Measurements from ENCODE around the gene CYP1B1.
"Not testable (repeated sequence)": the region's sequence is repeated elsewhere in the genome, so short reads cannot be mapped to it uniquely, and the experiment has no call there.

CYP1B1 gene

DNA sequence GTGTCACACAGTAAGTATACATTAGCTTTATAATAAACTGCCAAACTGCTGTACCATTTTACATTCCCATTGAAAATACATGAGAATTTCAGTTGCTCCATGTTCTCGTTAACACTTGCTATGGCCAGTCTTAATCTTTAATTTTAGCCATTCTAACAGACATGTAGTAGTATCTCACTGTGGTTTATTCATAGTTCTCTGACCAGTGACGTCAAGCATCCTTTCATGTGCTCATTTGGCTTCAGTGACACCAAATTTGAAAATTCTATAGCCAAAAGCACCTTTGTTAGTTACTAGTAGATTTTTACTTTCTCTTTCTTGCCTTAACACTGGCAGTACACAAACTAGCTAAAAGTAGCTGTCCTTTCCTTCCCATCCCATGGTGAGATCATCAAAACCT is 43.0 kb downstream of the CYP1B1 start:
- no peak for DNase-seq

DNA sequence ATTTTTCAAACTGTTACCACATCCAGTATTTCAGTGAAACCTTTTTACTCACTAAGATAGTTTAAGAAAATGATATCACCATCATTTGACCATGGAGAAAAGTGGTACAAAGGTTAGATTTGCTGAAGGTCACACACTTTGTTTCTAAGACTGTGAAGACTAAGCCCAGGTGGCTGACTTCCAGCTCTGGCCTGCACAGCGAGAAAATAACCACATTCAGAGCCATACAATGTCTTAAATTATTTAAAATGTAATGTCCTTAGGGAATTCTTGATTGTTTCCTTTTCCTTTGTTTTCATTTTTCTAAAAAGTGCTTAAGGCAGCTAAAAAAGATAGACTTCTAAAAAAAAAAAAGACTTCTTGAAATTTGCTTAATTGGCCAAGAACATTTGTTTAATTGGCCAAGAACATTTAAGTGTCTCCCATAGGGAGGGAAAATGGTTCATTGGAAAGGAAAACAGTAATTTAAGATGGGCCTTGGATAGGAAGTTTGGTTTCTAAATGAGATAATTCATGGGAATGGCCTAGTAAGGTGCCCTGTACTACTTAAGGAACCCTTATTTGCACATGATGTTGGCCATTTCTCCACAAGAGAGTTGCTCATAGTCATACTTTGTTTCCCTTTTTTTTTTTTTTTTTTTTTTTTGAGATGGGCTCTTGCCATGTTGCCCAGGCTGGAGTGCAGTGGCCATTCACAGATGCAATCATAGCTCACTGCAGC is 45.2 kb downstream of the CYP1B1 start:
- DNase-seq, result no peak

- DNase-seq, result no peak
Measured at GRCh38 chr2:38029512-38029911, 46.4 kb downstream of the CYP1B1 start.

DNA sequence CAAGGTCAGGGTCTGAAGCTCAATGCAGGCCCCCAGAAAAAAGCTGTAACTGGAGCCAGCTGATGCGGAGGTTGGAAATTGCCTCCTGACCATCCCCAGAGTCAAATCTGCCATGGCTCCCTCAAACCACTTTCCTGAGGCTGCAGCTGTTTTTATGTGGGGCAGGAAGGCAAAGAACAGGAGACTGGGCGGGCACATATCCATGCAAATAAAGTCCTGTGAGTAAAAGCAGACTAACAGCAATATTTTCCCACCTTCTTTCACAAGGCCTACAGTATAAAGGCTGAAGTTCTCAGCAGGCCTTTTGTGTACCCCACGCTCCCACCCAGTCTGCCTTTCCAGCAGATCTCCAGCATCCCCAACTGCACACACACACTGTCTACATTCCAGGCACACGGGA is 47.1 kb downstream of the CYP1B1 start:
- DNase-seq, result no peak

DNA sequence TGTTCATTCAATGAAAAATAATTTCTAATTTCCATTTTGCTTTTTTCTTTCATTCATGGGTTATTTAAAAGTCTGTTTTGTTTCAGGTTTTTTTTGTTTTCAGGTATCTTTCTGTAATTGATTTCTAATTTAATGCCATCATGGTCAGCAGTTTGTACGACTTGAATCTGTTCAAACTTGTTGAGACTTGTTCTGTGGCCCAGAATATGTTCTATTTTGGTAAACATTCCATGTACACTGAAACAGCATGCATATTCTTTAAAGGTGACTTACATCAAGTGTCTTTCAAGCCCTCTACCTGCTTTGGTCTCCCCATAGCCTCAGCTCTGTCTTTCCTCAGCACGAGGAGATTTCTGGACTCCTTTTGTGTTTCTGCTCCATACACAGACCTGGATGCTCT is 49.1 kb downstream of the CYP1B1 start:
- no peak for DNase-seq

DNA sequence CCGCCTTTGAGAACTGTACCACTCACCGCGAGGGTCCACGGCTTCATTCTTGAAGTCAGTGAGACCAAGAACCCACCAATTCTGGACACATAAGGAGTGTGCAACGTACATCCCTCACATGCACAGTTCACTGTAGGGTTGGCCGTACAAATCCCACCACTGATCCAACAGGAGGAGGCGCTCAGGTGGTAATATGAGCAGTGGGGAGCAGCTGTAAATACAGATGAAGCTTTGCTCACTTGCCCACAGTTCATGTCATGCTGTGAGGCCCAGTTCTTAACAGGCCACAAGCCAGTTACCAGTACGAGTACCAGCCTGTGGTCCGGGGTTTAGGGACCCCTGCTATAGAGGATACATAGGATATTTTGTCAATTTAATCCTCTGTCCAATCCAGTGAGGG is 54.4 kb downstream of the CYP1B1 start:
- DNase-seq, result no peak

DNA sequence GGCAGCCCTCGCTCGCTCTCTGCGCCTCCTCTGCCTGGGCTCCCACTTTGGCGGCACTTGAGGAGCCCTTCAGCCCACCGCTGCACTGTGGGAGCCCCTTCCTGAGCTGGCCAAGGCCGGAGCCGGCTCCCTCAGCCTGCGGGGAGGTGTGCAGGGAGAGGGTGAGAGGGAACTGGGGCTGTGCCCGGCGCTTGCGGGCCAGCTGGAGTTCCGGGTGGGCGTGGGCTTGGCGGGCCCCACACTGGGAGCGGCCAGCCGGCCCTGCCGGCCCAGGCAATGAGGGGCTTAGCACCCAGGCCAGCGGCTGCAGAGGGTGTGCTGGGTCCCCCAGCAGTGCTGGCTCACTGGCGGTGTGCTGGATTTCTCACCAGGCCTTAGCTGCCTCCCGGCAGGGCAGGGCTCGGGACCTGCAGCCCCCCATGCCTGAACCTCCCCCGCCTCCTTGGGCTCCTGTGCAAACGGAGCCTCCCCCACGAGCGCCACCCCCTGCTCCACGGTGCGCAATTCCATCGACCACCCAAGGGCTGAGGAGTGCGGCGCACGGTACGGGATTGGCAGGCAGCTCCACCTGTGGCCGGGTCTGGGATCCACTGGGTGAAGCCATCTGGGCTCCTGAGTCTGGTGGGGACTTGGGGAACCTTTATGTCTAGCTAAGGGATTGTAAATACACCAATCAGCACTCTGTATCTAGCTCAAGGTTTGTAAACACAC is 55.4 kb downstream of the CYP1B1 start:
- DNase-seq, result not testable (repeated sequence)

- no peak for DNase-seq
Measured at GRCh38 chr2:38017836-38018235, 58.1 kb downstream of the CYP1B1 start.

Measured in NCI-H2029 treated with DMSO at 0.1 percent for 48 hours (cell line).